GM19372 (cell line): ENCODE data around the gene VCP.

ENCODE experiments used
- ATAC-seq: cut with Tn5 transposase; IDR thresholded peaks from one replicate; pipeline ENCODE4 v1.9.1; 2021; ENCODE audit warnings: mild to moderate bottlenecking, low read depth, moderate library complexity; ENCODE audit not compliant: unreplicated experiment

The VCP gene

GRCh38 chr9:35070823-35071813 lies 1.3 kb downstream of the VCP start:
- ATAC-seq = no peak

GRCh38 chr9:35069020-35069419 lies 3.4 kb downstream of the VCP start:
- no peak for ATAC-seq

GRCh38 chr9:35067056-35067455 lies 5.4 kb downstream of the VCP start:
- ATAC-seq = no peak

- ATAC-seq = no peak
Observed at GRCh38 chr9:35060548-35061207, 11.7 kb downstream of the VCP start.

GRCh38 chr9:35059438-35059837 lies 13.0 kb downstream of the VCP start:
- ATAC-seq = no peak

- ATAC-seq = no peak
Observed at GRCh38 chr9:35057271-35057620, 15.2 kb downstream of the VCP start.

GRCh38 chr9:35056571-35057270 lies 15.7 kb downstream of the VCP start:
- ATAC-seq = no peak

GRCh38 chr9:35054871-35055644 lies 17.4 kb downstream of the VCP start:
- ATAC-seq = no peak

GRCh38 chr9:35054185-35054835 lies 18.1 kb downstream of the VCP start:
- ATAC-seq = no peak

GRCh38 chr9:35051069-35051967 lies 21.1 kb downstream of the VCP start:
- no peak for ATAC-seq

- ATAC-seq = no peak
Observed at GRCh38 chr9:35048511-35048910, 23.9 kb downstream of the VCP start.

GRCh38 chr9:35044071-35044470 lies 28.4 kb downstream of the VCP start:
- ATAC-seq = no peak

GRCh38 chr9:35042891-35043545 lies 29.4 kb downstream of the VCP start:
- no peak for ATAC-seq

- ATAC-seq = no peak
Observed at GRCh38 chr9:35042081-35042604, 30.3 kb downstream of the VCP start.

GRCh38 chr9:35035851-35036701 lies 36.3 kb downstream of the VCP start:
- no peak for ATAC-seq

- no peak for ATAC-seq
Observed at GRCh38 chr9:35033101-35033500, 39.3 kb downstream of the VCP start.

- no peak for ATAC-seq
Observed at GRCh38 chr9:35029852-35030251, 42.6 kb downstream of the VCP start.
